Hepatocyte (in vitro differentiated cells): ENCODE results near the gene ADAMTSL1. TPM values are rescaled to one million over a fixed set of nuclear protein-coding genes. Genes with fewer than 3 reads are reported as not detected.

Source experiments
- DNase-seq: peaks from one replicate; pipeline ENCODE4 v3.0.0-alpha.2; 2016; ENCODE audit warnings: low spot score
- H2AFZ ChIP-seq: fragments of 200-600 bp; sonication (generic); 2 replicates; pipeline ENCODE4 v1.6.0; 2016; ENCODE audit warnings: antibody characterized with exemption, mild to moderate bottlenecking
- H3K27ac ChIP-seq: fragments of 200-600 bp; sonication (generic); 2 replicates; pipeline ENCODE4 v1.5.1; 2016; ENCODE audit warnings: mild to moderate bottlenecking
- H3K27me3 ChIP-seq: fragments of 200-600 bp; sonication (generic); 2 replicates; pipeline ENCODE4 v1.6.1; 2016
- H3K36me3 ChIP-seq: fragments of 200-600 bp; sonication (generic); replicated peaks from 2 replicates; pipeline ENCODE4 v1.5.1; 2016; ENCODE audit warnings: low read depth; ENCODE audit not compliant: insufficient read depth
- H3K4me1 ChIP-seq: fragments of 200-600 bp; sonication (generic); 2 replicates; pipeline ENCODE4 v1.5.1; 2016; ENCODE audit warnings: mild to moderate bottlenecking, moderate library complexity; ENCODE audit not compliant: insufficient read depth
- H3K4me2 ChIP-seq: fragments of 200-600 bp; sonication (generic); 2 replicates; pipeline ENCODE4 v1.6.0; 2016
- H3K4me3 ChIP-seq: fragments of 200-600 bp; sonication (generic); 2 replicates; pipeline ENCODE4 v1.5.1; 2016; ENCODE audit warnings: mild to moderate bottlenecking
- H3K79me2 ChIP-seq: fragments of 200-600 bp; sonication (generic); 2 replicates; pipeline ENCODE4 v1.6.0; 2017; ENCODE audit warnings: mild to moderate bottlenecking
- H3K9me2 ChIP-seq: fragments of 200-600 bp; sonication (generic); replicated peaks from 2 replicates; pipeline ENCODE4 v1.6.0; 2017; ENCODE audit warnings: mild to moderate bottlenecking; ENCODE audit not compliant: insufficient read depth
- H3K9me3 ChIP-seq: fragments of 200-600 bp; sonication (generic); 2 replicates; pipeline ENCODE4 v1.5.1; 2016; ENCODE audit warnings: low read depth, mild to moderate bottlenecking
- H4K20me1 ChIP-seq: fragments of 200-600 bp; sonication (generic); 2 replicates; pipeline ENCODE4 v1.6.0; 2016; ENCODE audit warnings: mild to moderate bottlenecking; ENCODE audit not compliant: insufficient read depth, poor library complexity, severe bottlenecking
- CTCF ChIP-seq: fragments of 200-600 bp; sonication (generic); IDR thresholded peaks from 2 replicates; pipeline ENCODE4 v1.5.1; 2016; ENCODE audit warnings: antibody characterized with exemption, mild to moderate bottlenecking; ENCODE audit not compliant: poor library complexity
- EZH2 ChIP-seq: fragments of 200-600 bp; sonication (generic); IDR thresholded peaks from 2 replicates; pipeline ENCODE4 v1.6.1; 2016; ENCODE audit warnings: antibody characterized with exemption, mild to moderate bottlenecking, borderline replicate concordance
- EZH2phosphoT487 ChIP-seq: fragments of 200-600 bp; sonication (generic); IDR thresholded peaks from one replicate; pipeline ENCODE4 v1.6.1; 2018; ENCODE audit warnings: antibody characterized with exemption, mild to moderate bottlenecking, low read depth, moderate library complexity; ENCODE audit not compliant: unreplicated experiment, severe bottlenecking
- WGBS: methylation state at CpG from one replicate; pipeline ENCODE4 v1.1.6; 2016; ENCODE audit warnings: low lambda C conversion rate; ENCODE audit errors: missing lambda C conversion rate; 5-methylcytosine and 5-hydroxymethylcytosine counted together
- polyA plus RNA-seq: library from polyadenylated mRNA; unstranded; fragments of >200 nt; fragmentation: Nextera tagmentation; extraction: Ambion mirVana; gene quantifications from 2 replicates; pipeline ENCODE4 v1.2.1, GENCODE V29; 2016
- total RNA-seq: library from RNA; depleted of rRNA; stranded (reverse); fragments of >200 nt; gene quantifications from 2 replicates; pipeline ENCODE4 v1.2.3, GENCODE V29; 2014

Gene ADAMTSL1
- total and polyA plus RNA-seq, 2 experiments from 2014 or later = 7.2 to 24.0 TPM

- TF ChIP-seq EZH2 (no peak), EZH2phosphoT487 (no peak), CTCF (no peak)
- 75% methylated on average over 4 of the region's 4 CpGs for WGBS
Measured at GRCh38 chr9:18623221-18624079, 149.5 kb downstream of the ADAMTSL1 start.

GRCh38 chr9:18626046-18626698 is 152.2 kb downstream of the ADAMTSL1 start:
- Histone ChIP-seq H4K20me1 (no peaks in the 10 kb centered on the region), H3K4me1 (no peaks in the 10 kb centered on the region), H3K27ac (no peak overlapping the region), H3K4me3 (no peak overlapping the region), H3K9me2 (no peaks in the 10 kb centered on the region), H3K27me3 (no peaks in the 10 kb centered on the region), H3K36me3 (no peaks in the 10 kb centered on the region), H3K79me2 (no peaks in the 10 kb centered on the region), H2AFZ (no peak overlapping the region), H3K9me3 (no peaks in the 10 kb centered on the region), H3K4me2 (no peak overlapping the region)
- TF ChIP-seq CTCF = no peak
- TF ChIP-seq EZH2 = no peak
- TF ChIP-seq EZH2phosphoT487 = no peak
- WGBS = 90% methylated on average over 2 of the region's 2 CpGs
- no peak for DNase-seq

More at GRCh38 chr9:18623221-18624079, 149.5 kb downstream of the ADAMTSL1 start:
- Histone ChIP-seq H3K36me3 (no peaks in the 10 kb centered on the region), H3K27ac (no peak overlapping the region), H2AFZ (no peak overlapping the region), H3K4me1 (no peaks in the 10 kb centered on the region), H4K20me1 (no peaks in the 10 kb centered on the region), H3K79me2 (no peaks in the 10 kb centered on the region), H3K4me3 (no peak overlapping the region), H3K9me3 (no peaks in the 10 kb centered on the region), H3K9me2 (no peaks in the 10 kb centered on the region), H3K4me2 (no peak overlapping the region), H3K27me3 (no peaks in the 10 kb centered on the region)
- DNase-seq = no peak

- Histone ChIP-seq H3K27ac (no peak overlapping the region), H3K4me1 (no peaks in the 10 kb centered on the region), H3K9me2 (no peaks in the 10 kb centered on the region), H3K27me3 (no peaks in the 10 kb centered on the region), H3K9me3 (no peaks in the 10 kb centered on the region), H3K36me3 (no peaks in the 10 kb centered on the region), H3K79me2 (no peaks in the 10 kb centered on the region), H2AFZ (no peak overlapping the region), H3K4me2 (no peak overlapping the region), H4K20me1 (no peaks in the 10 kb centered on the region), H3K4me3 (no peak overlapping the region)
- DNase-seq = no peak
- TF ChIP-seq CTCF (no peak), EZH2phosphoT487 (no peak), EZH2 (no peak)
- 81% methylated on average over 1 of the region's 1 CpG for WGBS
Measured at GRCh38 chr9:18629136-18629535, 155.2 kb downstream of the ADAMTSL1 start.
